GM04503 (cell line): ENCODE data around the gene CEP350.

Source experiments
- DNase-seq: peaks from one replicate; pipeline ENCODE4 v3.0.0-alpha.2; 2012; ENCODE audit warnings: low read depth

The CEP350 gene, protein sequence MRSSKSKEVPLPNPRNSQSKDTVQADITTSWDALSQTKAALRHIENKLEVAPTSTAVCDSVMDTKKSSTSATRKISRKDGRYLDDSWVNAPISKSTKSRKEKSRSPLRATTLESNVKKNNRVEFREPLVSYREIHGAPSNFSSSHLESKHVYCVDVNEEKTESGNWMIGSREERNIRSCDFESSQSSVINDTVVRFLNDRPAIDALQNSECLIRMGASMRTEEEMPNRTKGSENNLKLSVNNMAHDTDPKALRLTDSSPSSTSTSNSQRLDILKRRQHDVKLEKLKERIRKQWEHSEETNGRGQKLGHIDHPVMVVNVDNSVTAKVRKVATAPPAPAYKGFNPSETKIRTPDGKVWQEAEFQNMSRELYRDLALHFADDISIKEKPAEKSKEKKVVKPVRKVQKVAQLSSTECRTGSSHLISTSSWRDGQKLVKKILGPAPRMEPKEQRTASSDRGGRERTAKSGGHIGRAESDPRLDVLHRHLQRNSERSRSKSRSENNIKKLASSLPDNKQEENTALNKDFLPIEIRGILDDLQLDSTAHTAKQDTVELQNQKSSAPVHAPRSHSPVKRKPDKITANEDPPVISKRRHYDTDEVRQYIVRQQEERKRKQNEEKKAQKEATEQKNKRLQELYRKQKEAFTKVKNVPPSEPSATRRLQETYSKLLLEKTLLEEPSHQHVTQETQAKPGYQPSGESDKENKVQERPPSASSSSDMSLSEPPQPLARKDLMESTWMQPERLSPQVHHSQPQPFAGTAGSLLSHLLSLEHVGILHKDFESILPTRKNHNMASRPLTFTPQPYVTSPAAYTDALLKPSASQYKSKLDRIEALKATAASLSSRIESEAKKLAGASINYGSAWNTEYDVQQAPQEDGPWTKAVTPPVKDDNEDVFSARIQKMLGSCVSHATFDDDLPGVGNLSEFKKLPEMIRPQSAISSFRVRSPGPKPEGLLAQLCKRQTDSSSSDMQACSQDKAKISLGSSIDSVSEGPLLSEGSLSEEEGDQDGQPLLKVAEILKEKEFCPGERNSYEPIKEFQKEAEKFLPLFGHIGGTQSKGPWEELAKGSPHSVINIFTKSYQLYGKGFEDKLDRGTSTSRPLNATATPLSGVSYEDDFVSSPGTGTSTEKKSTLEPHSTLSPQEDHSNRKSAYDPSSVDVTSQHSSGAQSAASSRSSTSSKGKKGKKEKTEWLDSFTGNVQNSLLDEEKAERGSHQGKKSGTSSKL (N-terminal part only)

DNA sequence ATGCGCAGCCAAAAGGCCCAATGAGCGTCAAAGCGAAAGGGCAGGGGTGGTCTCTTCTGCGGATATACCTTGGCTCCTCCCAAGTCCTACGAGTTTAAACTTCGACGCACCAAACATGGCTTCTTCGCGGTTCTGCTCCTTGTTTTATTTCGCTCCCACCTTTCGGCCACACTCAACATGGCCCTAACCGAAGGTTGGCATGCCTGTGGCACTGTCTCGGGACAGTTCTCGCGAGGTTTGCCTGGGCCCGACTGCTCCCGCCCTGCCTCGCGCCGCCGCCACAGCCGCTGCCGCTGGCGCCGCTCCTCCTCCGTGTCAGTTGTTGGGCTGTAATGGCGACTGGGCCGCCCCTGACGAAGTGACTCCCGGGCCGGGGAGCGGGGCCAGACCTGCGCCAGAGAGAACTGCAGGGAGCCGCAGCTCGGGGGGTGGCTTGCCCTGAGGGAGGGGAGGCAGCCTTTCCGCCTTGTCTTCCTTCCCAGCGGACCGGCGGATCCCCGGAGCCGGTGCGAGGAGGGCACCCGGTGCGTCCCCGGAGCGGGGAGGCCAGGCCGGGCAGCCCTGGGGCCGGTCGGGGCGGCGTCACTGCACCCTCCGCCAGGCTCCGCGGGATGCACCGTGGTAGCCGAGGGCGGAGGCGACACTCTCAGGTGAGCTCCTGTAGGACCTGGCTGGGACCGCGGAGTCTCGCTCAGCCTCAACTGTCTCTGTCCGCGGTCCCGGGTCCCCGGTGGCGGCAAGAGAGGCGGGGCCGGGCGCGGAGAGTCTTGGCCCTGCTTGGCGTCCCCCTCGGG lies at the start of gene CEP350:
TSS of gene CEP350 (plus strand) at position 318 of the 794 bp plus-strand sequence. CDS start 31,372 bp downstream, outside the sequence.
- peak; percentile 96 for DNase-seq

DNA sequence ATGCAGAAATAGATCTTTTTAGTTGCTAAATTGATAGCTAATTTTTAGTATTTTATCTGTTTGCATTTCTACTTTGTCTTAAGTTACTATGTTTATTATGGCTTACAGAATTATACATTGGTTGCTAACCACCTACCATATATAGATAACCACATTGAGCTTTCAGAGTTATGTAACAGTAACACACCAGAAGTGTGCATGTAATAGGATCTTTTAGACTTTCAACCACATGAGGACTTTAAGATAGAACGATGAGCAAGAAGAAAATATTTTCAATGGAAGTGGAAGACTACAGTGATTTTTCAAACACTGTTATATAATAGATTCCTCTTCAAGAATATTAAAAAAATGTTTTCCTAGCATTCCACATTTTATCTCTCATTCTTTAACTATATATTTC lies 43.7 kb upstream of the CEP350 start:
- no peak for DNase-seq

DNA sequence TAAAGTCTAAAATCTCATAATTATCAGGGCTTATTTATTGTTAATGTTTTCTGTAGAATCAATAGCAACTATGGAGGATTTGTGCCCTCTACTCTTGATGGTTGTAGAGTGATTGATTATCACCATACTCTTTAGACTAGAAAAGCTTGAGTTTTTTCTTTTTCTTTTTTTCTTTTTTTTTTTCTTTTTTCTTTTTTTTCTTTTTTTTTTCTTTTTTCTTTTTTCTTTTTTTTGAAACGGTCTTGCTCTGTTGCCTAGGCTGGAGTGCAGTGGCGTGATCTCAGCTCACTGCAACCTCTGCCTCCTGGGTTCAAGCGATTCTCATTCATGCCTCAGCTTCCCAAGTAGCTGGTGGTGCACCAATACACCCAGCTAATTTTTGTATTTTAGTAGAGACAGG lies 42.8 kb upstream of the CEP350 start:
- no peak for DNase-seq

DNA sequence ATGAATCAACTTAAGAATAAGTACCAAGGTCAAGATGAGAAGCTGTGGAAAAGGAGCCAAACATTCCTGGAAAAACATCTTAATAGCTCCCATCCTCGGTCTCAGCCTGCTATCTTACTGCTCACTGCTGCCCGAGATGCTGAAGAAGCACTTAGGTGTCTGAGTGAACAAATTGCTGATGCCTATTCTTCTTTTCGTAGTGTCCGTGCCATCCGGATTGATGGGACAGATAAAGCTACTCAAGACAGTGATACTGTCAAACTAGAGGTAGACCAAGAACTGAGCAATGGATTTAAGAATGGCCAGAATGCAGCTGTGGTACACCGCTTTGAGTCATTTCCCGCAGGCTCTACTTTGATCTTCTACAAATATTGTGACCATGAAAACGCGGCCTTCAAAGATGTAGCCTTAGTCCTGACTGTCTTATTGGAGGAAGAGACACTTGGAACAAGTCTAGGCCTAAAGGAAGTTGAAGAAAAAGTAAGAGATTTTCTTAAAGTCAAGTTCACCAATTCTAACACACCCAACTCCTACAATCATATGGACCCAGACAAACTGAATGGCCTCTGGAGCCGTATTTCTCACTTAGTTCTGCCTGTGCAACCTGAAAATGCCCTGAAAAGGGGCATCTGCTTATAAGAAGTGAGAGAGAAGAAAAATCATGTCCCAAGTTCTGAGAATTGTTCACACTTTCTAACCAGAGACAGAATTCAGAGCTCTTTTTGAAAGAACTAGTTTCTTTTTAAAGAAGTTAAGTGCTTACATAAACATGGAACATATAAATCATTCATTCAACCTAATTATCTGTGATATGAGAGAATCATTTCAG lies 36.8 kb upstream of the CEP350 start:
- no peak for DNase-seq

DNA sequence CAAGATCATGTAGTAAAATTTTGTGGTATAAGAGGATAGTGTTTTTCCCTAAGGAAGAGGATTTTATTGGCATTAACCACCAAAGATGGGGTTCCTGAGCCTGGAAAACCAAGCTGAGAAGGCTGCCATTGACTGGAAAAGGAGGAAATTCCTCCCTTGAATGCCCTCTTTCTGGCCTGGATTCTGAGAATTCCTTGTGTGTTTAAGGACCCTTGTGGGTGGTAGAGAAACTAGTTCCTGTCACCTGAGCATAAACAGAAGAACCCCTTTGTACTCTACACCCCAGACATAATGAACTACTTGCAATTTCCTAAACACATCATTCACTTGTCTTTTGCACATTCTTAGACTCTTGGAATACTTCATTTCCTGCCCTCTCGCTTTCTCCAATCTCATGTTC lies 33.1 kb upstream of the CEP350 start:
- no peak for DNase-seq

DNA sequence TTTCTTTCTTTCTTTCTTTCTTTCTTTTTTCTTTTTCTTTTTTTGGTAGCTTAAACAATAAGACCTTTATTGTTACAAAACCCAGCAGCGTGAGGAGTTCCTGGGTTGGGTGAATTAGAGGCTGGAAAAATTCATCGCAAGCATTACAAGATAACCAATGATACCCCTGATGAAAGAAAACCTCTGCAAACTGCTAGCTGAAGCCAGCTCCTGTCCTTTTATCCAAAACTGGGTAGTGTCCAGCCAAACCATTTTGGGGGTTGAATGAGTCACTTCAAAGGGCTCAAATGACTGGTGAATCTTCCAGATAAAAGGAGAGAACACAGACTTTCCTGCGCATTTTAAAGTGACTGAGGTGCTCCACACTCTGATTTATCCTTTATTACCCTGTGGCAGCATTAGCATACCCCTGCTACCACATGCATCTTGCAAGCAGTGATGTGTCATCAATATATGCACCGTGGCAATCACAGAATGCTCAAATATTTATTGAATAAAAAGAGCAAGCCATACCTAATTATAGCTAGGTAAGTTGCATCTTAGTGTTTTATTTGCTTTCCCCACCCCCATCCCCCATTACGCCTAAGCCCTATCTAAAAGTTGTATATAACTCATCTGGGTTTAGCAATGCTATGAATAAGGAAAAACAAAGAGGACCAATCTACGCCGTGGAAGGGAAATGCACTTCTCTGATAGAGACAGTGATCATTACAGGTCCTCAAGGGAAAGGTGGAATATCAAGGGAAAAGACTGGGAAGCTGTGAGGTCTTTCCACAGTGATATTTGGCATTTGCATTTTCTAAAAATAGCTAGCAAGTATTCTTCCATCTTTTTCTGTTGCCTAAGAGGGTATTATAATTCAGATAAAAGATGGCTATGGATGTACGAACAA lies 32.4 kb upstream of the CEP350 start:
- no peak for DNase-seq

DNA sequence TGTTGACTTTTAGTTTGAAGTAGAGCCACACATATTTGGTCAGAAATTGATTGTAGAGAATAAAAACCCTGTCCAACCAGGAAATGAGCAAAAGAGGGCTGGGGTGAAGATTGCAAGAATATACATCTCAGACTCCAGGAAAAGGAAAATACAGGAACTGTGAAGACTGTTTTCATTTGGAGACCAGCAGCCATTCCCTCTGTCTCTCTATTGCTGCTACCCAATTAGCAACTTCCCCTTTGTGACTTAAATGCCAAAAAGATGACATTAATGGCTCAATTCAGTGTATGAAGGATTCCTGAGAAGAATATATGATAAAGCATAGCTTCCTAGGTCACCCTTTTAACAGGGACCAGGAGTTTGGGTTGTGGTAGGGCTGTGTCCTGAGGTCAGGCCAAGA lies 31.6 kb upstream of the CEP350 start:
- DNase-seq = no peak

DNA sequence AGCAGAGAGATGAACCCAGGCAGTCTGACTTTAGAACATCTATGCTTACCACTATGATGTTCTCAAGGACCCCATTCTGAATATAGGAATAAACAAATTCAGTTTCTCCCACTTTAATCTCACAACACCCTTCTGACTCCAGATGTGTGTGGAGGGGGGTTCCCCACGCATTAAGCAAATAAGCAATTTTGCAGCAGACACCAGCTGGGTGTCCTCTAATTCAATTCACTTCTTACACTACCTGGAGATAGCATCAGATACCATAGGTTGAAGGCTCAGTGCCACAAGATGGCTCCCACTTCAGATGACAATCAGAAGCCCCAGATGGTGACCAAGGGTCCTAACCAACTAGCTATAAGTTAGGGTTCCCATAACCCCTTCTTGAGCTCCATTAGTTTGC lies 30.3 kb upstream of the CEP350 start:
- DNase-seq = no peak

DNA sequence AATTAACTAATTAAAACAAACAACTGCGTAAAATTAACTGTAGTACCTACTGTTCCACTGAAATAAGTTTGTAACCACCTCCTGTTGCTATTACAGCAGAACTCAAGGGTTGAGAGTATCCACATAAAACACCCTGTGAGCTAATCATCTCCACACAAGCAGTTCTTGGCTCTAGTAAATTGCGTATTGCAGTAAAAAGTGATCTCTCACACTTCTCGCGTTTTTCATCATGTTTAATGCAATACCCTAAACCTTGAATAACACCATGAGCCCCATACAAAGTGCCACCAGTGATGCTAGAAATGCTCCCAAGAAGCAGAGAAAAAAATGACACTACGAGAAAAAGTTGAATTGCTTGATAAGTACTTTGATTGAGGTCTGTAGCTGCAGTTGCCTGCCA lies 29.3 kb upstream of the CEP350 start:
- no peak for DNase-seq

DNA sequence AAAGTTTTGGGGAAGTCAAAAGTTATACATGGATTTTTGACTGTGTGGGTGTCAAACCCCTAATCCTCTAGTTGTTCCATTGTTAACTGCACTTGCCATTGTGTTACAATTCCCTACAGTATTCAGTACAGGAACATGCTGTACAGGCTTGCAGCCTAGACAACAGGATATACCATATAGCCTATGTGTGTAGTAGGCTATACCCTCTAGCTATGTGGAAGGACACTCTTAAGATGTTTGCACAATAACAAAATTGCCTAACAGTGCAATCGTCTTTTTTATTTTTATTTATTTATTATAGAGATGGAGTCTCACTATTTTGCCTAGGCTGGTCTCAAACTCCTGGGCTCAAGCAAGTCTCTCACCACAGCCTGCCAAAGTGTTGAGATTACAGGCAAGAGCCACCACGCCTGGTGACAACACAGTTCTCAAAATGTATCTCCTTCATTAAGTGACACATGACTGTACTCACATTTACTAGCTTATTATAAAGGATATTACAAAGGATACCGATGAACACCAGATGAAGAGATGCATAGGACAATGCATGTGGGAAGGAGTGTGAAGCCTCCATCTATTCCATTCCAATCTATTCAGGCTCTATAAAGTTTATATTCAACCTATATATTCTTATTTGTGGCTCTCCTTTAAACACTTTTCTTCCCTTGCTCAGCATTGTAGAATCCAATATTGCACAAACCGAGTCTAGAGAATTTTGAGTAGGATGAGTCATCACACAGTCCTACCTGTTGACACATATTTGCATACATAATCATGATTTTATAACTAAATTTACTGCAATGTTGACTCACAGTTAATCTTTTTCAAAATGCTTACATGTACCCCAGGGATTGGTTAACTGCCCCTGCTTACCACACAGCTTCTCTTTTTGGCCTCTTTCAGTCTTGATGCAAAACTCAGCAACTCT lies 28.4 kb upstream of the CEP350 start:
- peak; percentile 50 for DNase-seq

DNA sequence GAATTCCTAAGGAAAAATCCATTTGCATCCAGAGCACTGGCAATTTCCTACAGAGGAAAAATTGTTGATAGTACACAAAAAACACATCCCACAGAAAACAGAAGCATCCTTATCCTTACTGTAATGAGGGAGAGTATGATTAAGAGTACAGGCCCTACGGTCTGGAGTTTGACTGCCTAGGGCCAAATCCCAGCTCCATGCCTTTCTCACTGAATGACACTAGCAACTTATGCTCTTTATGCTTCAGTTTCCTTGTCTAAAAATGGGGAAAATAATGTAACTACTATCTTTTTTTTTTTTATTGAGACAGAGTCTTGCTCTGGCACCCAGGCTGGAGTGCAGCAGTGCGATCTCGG lies 27.8 kb upstream of the CEP350 start:
- DNase-seq = no peak

DNA sequence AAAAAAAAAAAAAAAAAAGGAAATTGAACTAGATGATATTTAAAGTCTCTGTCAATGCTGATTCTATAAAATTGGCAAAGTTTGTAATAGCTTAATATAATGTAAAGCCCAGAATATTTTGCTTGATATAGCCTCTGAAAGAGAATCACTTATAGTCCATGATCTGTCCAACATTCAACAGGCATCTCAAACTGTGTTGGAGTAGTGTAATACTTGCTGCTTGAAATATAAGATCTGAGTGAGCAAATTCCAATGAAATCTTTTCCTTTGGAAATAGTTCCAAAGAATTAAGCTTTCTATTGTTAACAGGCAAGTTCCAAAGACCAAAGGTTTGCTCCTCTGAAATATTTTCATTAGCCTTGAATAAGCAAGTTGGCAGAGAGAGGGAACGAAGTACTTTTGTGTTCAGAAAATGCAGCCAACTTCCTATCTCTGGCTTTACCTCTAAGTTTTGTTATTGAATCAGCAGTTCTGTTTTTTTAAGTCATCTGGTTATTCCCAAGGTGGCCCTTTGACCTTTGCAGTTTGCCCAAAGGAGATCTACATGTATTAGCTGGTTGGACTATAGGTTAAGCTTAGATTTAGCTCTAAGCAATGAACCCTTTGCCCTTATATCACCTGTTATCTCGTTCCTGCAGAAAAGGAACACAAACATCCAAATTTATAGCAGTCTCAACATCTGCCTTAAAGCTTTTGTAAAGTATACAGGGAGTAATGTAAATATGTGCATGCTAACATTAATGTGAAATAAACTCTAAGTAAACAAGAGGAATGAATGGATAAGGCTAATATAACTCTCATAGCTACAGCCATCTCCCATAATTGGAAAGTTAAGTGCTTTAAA lies 24.4 kb upstream of the CEP350 start:
- DNase-seq = no peak

DNA sequence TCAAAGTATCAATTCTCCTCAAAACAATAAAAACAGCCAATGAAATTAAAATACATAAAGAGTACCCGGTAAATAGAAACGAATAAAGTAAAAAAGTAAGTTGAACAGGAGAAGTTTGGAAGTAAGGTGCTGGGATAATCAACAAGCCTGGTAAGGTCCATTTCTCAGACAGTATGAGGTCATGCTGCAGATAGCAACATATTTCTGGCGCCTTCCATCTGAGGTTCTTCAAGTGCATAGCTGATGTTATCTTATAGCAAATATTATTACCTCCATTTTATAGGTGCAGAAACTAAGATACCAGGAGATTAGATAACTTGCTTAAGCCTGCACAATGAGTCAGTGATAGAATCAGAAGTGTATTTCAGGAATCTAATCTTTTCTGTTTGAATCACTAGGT lies 23.7 kb upstream of the CEP350 start:
- DNase-seq = no peak

DNA sequence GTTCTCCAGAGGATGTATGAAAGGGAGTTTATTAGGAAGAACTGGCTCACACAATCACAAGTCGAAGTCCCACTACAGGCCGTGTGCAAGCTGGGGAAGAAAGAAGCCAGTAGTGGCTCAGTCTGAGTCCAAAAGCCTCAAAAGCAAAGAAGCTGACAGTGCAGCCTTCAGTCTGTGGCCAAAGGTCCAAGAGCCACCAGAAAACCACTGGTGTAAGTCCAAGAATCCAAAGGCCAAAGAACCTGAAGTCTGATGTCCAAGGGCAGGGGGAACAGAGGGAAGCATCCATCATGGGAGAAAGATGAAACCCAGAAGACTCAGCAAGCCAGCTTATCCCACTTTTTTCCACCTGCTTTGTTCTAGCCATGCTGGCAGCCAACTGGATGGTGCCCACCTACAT lies 21.4 kb upstream of the CEP350 start:
- DNase-seq = no peak

DNA sequence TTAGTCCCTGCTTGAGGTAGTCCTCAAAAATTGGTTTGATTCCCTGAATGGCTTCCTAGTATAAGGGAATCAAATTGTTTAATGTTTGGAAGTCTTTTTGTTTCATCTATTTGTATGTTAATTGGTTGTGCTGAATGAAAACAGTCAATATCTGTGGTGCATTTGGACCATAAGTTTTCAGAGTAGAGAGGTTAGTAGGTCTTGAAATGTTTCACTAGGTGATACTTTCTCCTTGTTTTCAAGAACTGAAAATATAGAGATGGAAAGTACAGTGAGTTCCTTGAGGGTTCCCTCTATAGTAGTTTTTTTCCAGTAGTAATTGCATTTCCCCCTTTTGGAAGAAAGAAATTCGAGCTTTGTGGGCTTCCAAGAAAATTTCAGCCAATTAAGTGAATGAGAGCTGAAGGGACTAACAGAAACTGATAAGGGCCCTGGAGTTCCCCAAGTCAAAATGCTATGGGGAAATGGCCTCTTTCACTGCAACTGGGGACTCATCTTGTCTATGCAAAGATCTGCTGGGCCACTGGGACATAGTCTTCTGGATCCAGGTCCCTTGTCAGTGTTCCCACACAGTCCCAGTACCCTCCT lies 18.6 kb upstream of the CEP350 start:
- DNase-seq = no peak

DNA sequence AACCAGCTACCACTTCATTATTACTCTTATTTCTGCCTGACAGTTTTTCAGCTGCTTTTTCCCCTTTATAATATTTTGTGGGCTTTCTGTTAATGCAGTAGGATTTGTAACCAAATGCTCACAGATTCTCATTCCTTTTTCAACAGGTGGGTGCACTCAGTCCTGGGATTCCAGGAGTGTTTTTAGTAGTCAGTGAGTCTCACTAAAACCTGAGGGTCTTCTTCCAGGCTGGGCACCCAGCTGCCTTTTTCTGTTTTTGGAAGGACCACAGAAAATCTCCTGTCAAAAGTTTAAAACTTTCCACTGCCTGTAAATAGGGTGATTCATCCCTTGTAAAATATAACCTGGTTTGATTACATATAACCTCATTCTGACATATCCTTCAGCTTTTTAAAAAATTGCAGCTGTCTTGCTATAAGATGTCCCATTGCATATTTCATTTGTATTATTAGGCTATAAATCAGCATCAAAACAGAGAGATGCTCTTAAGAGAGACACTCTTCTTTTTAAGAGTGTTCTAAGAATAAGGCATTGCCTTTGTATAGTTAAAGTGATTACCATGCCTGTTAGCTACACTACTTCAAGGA lies 16.8 kb upstream of the CEP350 start:
- no peak for DNase-seq

DNA sequence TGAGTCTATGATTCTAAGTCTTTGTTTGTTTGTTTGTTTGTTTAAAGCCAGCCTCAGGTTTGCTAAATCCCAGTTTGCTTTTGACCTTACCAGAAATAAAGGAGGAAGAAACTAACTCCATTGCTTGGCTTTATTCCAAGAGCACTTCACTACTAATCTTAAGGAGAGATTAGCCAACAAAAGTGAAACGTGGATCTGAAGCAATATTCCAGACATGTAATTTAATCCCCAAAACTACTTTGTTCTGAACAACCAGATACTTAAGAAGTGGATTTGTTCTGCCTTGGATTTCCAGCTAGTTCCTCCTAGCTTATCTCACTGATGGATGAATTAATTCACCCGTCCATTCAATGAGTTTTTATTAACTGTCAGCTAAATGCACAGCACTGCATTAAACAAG lies 15.9 kb upstream of the CEP350 start:
- DNase-seq = no peak
